HG03064 (cell line): ENCODE results near the gene PRSS2.
A peak's percentile ranks its signal among the peaks of the same experiment; 100 is the strongest.
"Not testable (repeated sequence)": the region's sequence is repeated elsewhere in the genome, so short reads cannot be mapped to it uniquely, and the experiment has no call there.

ENCODE experiments used
- ATAC-seq: cut with Tn5 transposase; IDR thresholded peaks from one replicate; pipeline ENCODE4 v1.9.1; 2021; ENCODE audit warnings: low read depth; ENCODE audit not compliant: unreplicated experiment

The PRSS2 gene

GRCh38 chr7:142758312-142758711 lies 12.5 kb upstream of the PRSS2 start:
- not testable (repeated sequence) for ATAC-seq

GRCh38 chr7:142759433-142759832 lies 11.3 kb upstream of the PRSS2 start:
- no peak for ATAC-seq

- no peak for ATAC-seq
Observed at GRCh38 chr7:142760071-142760642, 10.6 kb upstream of the PRSS2 start.

- not testable (repeated sequence) for ATAC-seq
Observed at GRCh38 chr7:142761606-142762005, 9.2 kb upstream of the PRSS2 start.

GRCh38 chr7:142762104-142762503 lies 8.7 kb upstream of the PRSS2 start:
- no peak for ATAC-seq

- no peak for ATAC-seq
Observed at GRCh38 chr7:142767451-142767850, 3.3 kb upstream of the PRSS2 start.

GRCh38 chr7:142767861-142768260 lies 2.9 kb upstream of the PRSS2 start:
- no peak for ATAC-seq

- ATAC-seq = not testable (repeated sequence)
Observed at GRCh38 chr7:142768885-142769284, 1.9 kb upstream of the PRSS2 start.

GRCh38 chr7:142771353-142771723 lies 568 bp downstream of the PRSS2 start:
- ATAC-seq = peak; percentile 92

GRCh38 chr7:142772051-142772450 lies 1.3 kb downstream of the PRSS2 start:
- ATAC-seq = no peak

GRCh38 chr7:142772673-142773072 lies 1.9 kb downstream of the PRSS2 start:
- ATAC-seq = no peak

GRCh38 chr7:142773230-142773629 lies 2.5 kb downstream of the PRSS2 start:
- no peak for ATAC-seq

GRCh38 chr7:142773937-142774744 lies 3.4 kb downstream of the PRSS2 start:
- ATAC-seq = no peak

- ATAC-seq = no peak
Observed at GRCh38 chr7:142774826-142775225, 4.1 kb downstream of the PRSS2 start.

- not testable (repeated sequence) for ATAC-seq
Observed at GRCh38 chr7:142775351-142776115, 4.8 kb downstream of the PRSS2 start.

GRCh38 chr7:142776206-142776844 lies 5.6 kb downstream of the PRSS2 start:
- ATAC-seq = no peak

GRCh38 chr7:142776845-142777225 lies 6.1 kb downstream of the PRSS2 start:
- ATAC-seq = not testable (repeated sequence)

GRCh38 chr7:142777318-142777717 lies 6.5 kb downstream of the PRSS2 start:
- no peak for ATAC-seq

GRCh38 chr7:142782922-142783900 lies 12.4 kb downstream of the PRSS2 start:
- peak; percentile 92 for ATAC-seq

GRCh38 chr7:142784096-142784495 lies 13.3 kb downstream of the PRSS2 start:
- no peak for ATAC-seq
